GM21786 (cell line): ENCODE measurements around the gene ARMC7.
"Not testable (repeated sequence)": the region's sequence is repeated elsewhere in the genome, so short reads cannot be mapped to it uniquely, and the experiment has no call there.

Experiments used
- ATAC-seq: cut with Tn5 transposase; IDR thresholded peaks from one replicate; pipeline ENCODE4 v1.9.1; 2021; ENCODE audit not compliant: unreplicated experiment

The ARMC7 gene

GRCh38 chr17:75152523-75152921, 42.8 kb downstream of the ARMC7 start:
- ATAC-seq = no peak

- no peak for ATAC-seq
These were observed 43.4 kb downstream of the ARMC7 start for GRCh38 chr17:75152922-75153779.

DNA sequence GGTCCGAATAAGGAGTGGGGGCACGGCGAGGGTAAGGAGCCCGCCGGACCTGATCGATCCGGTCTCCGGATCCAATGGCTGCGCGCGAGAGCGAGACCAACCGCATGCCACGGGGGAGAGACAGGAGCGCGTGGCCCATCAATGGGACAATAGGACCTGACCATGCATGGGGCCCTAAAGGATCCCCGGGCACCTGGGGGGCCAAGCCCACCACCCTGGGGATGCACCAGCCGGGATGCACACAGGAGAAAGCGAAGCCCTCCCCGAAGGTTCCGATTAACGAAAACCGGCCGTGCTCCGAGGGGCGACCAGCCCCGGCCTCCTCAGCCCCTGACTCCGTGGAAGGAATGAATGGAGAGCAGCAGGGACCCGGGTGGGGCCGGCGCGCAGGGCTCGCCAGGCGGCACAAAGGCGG, 44.0 kb downstream of the ARMC7 start:
- peak; percentile 12 for ATAC-seq

DNA sequence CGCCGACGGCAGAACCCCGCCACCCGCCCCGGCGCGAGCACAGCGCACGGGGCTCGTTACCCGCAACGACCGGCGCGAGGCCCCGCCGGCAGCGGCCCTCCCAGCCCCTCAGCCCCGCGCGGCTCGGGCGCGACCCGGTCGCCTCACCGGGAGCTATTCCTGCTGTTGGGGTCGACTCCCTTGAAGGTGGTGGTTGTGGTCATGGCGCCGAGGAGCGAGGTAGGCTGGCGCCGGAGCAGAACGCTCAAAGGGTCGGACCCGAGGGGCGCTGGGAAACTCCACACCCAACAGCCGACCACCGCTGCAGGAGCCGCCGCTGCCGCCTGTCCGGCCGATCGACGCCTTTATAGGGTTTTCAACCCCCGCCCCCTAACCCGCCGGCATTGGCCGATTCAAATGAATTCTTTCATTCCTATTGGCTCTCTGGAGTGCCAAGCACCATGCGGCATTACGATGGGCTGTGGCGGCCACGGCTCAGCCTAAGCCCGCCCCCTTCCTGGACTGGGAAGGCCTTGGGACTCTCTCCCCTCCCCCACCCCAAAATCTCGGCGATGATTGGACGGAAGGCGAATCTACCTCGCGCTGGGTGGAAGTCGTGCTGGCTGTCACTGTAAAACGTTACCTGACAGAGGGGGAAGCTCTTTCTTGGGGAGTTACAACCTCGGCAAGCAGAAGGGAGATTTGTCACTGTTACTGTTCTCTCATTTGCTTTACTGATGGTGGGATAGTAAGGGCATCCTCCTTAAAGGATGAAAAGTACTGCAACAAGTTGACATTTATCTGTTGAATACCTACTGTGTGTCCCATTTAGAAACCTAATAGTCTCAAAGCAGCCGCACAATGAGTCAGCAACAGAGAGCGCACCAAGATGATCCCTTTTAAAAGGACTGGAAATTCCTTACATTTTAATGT, 44.7 kb downstream of the ARMC7 start, which contains the start of gene JPT1:
JPT1 (minus strand) TSS at position 318 of the 912 bp plus-strand sequence; CDS start at position 203, 115 bp downstream.
- peak; percentile 93 for ATAC-seq

DNA sequence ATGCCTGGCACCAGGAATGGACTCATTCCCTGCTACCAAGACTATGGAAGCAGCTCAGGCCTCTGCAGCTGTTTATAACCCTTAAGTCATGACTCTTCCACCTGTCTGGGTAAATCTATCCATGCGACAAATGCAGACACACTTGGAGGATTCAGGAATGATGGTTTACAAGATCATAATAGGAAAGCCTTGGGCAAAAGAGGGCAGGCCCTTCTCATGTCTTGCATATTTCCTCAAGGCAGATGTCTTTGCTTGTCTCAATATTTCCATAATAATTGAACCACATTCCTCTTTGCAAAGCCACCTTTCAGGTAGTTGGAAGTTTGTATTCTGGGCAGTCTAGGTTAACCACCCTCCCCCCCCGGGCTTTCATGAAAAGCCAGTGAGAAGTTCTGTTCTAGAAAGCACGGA, 45.4 kb downstream of the ARMC7 start:
- ATAC-seq = no peak

GRCh38 chr17:75158480-75158879, 48.7 kb downstream of the ARMC7 start:
- not testable (repeated sequence) for ATAC-seq

- ATAC-seq = no peak
These were observed 49.6 kb downstream of the ARMC7 start for GRCh38 chr17:75159196-75160031.

DNA sequence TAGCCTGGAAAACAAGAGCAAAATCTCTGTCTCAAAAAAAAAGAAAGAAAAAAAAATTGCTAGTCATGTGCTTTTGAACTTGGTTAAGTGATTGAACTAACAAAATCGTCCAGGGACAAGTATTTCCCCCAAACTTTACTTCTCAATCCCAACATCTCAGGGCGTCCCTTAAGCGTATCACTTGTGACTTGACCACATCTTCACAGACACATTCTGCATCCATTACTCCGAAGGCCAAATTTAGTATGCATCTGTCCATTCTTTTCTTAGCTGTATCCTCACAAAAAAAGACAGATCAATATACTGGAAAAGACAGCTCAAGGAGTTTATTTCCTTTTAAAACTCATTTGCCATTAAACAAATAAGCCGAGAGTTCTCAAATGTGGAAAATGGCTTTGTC, 50.4 kb downstream of the ARMC7 start:
- ATAC-seq = no peak

- no peak for ATAC-seq
These were observed 53.3 kb downstream of the ARMC7 start for GRCh38 chr17:75163074-75163473.

DNA sequence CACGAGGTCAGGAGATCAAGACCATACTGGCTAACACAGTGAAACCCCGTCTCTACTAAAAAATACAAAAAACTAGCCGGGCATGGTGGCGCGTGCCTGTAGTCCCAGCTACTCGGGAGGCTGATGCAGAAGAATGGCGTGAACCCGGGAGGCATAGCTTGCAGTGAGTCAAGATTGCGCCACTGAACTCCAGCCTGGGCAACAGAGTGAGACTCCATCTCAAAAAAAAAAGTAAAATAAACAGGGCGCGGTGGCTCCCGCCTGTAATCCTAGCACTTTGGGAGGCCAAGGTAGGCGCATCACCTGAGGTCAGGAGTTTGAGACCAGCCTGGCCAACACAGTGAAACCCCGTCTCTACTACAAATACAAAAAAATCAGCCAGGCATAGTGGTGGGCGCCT, 54.8 kb downstream of the ARMC7 start:
- ATAC-seq = not testable (repeated sequence)

GRCh38 chr17:75168998-75169397, 59.2 kb downstream of the ARMC7 start:
- no peak for ATAC-seq

DNA sequence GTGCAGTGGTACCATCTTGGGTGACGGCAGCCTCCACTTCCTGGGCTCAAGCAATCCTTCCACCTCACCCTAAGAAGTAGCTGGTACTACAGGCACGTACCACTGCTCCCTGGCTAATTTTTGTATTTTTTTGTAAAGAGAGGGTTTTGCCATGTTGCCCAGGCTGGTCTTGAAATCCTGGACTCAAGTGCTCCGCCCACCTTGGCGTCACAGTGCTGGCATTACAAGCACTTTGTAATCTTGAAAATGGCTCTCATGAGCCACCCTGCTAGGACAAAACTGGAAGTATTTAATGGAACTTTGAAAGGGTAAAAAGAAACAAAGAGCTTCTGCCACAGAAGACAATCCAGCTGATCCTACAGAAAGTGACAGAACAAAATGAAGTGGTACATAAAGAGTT, 63.8 kb downstream of the ARMC7 start:
- ATAC-seq = no peak

- no peak for ATAC-seq
These were observed 65.2 kb downstream of the ARMC7 start for GRCh38 chr17:75174996-75175395.

- ATAC-seq = no peak
These were observed 66.9 kb downstream of the ARMC7 start for GRCh38 chr17:75176625-75177024.

DNA sequence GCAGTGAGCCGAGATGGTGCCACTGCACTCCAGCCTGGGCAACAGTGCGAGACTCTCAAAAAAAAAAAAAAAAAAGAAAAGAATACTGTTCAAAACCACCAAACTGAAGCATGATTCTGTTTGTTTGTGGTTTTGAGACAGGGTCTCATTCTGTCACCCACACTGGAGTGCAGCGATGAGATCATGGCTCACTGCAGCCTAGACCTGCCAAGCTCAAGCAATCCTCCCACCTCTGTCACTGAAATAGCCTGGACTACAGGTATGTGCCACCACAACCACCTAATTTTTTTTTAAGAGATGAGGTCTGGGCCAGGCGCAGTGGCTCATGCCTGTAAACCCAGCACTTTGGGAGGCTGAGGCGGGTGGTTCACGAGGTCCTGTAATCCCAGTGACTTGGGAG, 68.7 kb downstream of the ARMC7 start:
- ATAC-seq = no peak
